NCI-H2107 treated with DMSO at 0.1 percent for 48 hours (cell line): ENCODE measurements around the gene SIX5.

Experiments used
- DNase-seq: peaks from one replicate; lab custom pipeline; 2025; ENCODE audit not compliant: unreplicated experiment; lab: John Stamatoyannopoulos, UW

The SIX5 gene

DNA sequence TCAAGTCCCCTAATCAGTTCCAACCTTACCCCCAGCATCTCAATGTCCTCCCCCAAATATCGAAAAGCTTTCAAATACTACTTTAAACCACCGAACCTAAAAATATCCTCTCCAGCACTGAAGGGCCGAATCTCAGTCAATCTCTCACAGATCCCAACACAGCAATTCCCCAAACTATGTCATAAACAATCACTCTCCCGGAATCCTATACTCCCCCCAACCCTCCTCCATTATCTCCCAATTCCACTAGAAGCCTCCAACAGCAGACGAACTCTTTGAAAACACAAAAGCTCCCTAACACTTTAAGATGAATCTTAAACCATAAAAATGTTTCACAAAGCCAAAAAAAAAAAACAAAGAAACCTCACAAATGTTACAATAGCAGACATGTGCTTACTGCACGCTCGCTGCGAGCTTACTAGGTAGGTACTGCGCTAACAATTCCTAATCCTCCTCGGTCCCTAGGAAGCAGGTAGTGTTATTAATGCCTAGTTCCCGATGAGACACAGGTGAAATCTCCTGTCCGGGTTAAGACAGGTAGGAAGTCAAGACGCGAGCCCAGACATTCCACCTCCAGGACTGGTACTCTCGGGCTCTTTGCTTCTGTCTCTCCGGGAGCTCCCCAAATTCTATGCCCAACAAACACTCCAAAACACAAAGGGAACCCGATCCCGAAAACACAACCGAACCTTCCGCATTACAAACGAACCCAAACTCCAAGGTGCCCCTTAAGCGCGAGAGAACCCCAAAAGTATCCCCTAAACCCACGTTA lies 52.5 kb downstream of the SIX5 start:
- peak; percentile 4 for DNase-seq

- no peak for DNase-seq
Observed at GRCh38 chr19:45715139-45715538, 53.9 kb downstream of the SIX5 start.
